NCI-H82 treated with DMSO at 0.1 percent for 48 hours (cell line): ENCODE results near the gene NUDT8.

Experiments
- DNase-seq: peaks from one replicate; lab custom pipeline; 2025; ENCODE audit not compliant: unreplicated experiment; lab: John Stamatoyannopoulos, UW

NUDT8 gene

GRCh38 chr11:67629386-67630227, at the start of gene NUDT8:
NUDT8 (minus strand) TSS chr11:67629937; CDS start chr11:67629911, 26 bp downstream.
- DNase-seq: no peak

- no peak for DNase-seq
Observed at GRCh38 chr11:67675058-67675747, 45.5 kb upstream of the NUDT8 start.

- no peak for DNase-seq
Observed at GRCh38 chr11:67674442-67674871, 44.7 kb upstream of the NUDT8 start, which contains the start of gene ALDH3B2. ALDH3B2 (minus strand) TSS chr11:67674623; CDS start chr11:67666935, 7,688 bp downstream.

GRCh38 chr11:67673902-67674301, 44.2 kb upstream of the NUDT8 start:
- DNase-seq: no peak

GRCh38 chr11:67673358-67673757, 43.6 kb upstream of the NUDT8 start:
- no peak for DNase-seq

- DNase-seq: no peak
Observed at GRCh38 chr11:67671211-67671520, 41.4 kb upstream of the NUDT8 start.

- no peak for DNase-seq
Observed at GRCh38 chr11:67670316-67671210, 40.8 kb upstream of the NUDT8 start.

GRCh38 chr11:67668192-67668551, 38.4 kb upstream of the NUDT8 start:
- no peak for DNase-seq

GRCh38 chr11:67667490-67668191, 37.9 kb upstream of the NUDT8 start:
- no peak for DNase-seq

- DNase-seq: no peak
Observed at GRCh38 chr11:67666676-67667489, 37.1 kb upstream of the NUDT8 start.

- no peak for DNase-seq
Observed at GRCh38 chr11:67666303-67666645, 36.5 kb upstream of the NUDT8 start.

- DNase-seq: no peak
Observed at GRCh38 chr11:67665541-67666302, 36.0 kb upstream of the NUDT8 start.

- no peak for DNase-seq
Observed at GRCh38 chr11:67664696-67665540, 35.2 kb upstream of the NUDT8 start.

GRCh38 chr11:67664213-67664585, 34.5 kb upstream of the NUDT8 start:
- DNase-seq: no peak

- DNase-seq: no peak
Observed at GRCh38 chr11:67663532-67664212, 33.9 kb upstream of the NUDT8 start.

GRCh38 chr11:67662835-67663531, 33.2 kb upstream of the NUDT8 start:
- no peak for DNase-seq

- no peak for DNase-seq
Observed at GRCh38 chr11:67662142-67662834, 32.6 kb upstream of the NUDT8 start.
